C4-2B (cell line): ENCODE measurements around the gene SCAMP3.

Experiments used
- CTCF ChIP-seq: fragments of 450-650 bp; conservative IDR thresholded peaks from 2 replicates; pipeline ENCODE4 v1.5.1; 2017; ENCODE audit warnings: mild to moderate bottlenecking
- ZFX ChIP-seq: fragments of 450-650 bp; IDR thresholded peaks from 2 replicates; pipeline ENCODE4 v1.6.1; 2017

- TF ChIP-seq CTCF (no peak), ZFX (no peak)
Measured at GRCh38 chr1:155263067-155263466, 907 bp upstream of the SCAMP3 start.
